D721Med (cell line): ENCODE data around the gene APOBR.
"Not testable (repeated sequence)": the region's sequence is repeated elsewhere in the genome, so short reads cannot be mapped to it uniquely, and the experiment has no call there.

ENCODE experiments used
- DNase-seq: peaks from one replicate; pipeline ENCODE4 v3.0.0; 2011; ENCODE audit warnings: low spot score; ENCODE audit not compliant: insufficient read length
- FAIRE-seq: peaks from 2 replicates; lab custom pipeline; 2011; peaks lifted over from hg19 to GRCh38; lab: Jason Lieb, UNC
- CTCF ChIP-seq: IDR thresholded peaks from 2 replicates; pipeline ENCODE4 v1.5.1; 2012; ENCODE audit warnings: mild to moderate bottlenecking, control low read depth; ENCODE audit not compliant: insufficient read depth; ENCODE audit errors: missing control alignments

APOBR gene

GRCh38 chr16:28526201-28527099, 32.0 kb downstream of the APOBR start:
- DNase-seq (no peak), FAIRE-seq (no peak)
- TF ChIP-seq CTCF = no peak

- FAIRE-seq = not testable (repeated sequence)
Measured at GRCh38 chr16:28527100-28527785, 32.8 kb downstream of the APOBR start.

GRCh38 chr16:28527985-28528384, 33.5 kb downstream of the APOBR start:
- FAIRE-seq (no peak), DNase-seq (no peak)
- TF ChIP-seq CTCF = no peak

More at GRCh38 chr16:28527100-28527785, 32.8 kb downstream of the APOBR start:
- not testable (repeated sequence) for DNase-seq

GRCh38 chr16:28528463-28528867, 34.0 kb downstream of the APOBR start:
- DNase-seq = no peak
- no peak for FAIRE-seq
- no peak for TF ChIP-seq CTCF

GRCh38 chr16:28529124-28529523, 34.7 kb downstream of the APOBR start:
- no peak for DNase-seq
- no peak for TF ChIP-seq CTCF
- no peak for FAIRE-seq

- FAIRE-seq = no peak
- DNase-seq = no peak
- no peak for TF ChIP-seq CTCF
Measured at GRCh38 chr16:28531777-28532744, 37.6 kb downstream of the APOBR start.
